ENCODE measurements around the gene AMOTL1.
"Not testable (repeated sequence)": the region's sequence is repeated elsewhere in the genome, so short reads cannot be mapped to it uniquely, and the experiment has no call there.

AMOTL1 gene

GRCh38 chr11:94786264-94787126 lies 18.3 kb downstream of the AMOTL1 start:
- Histone ChIP-seq H3K4me1 (ENCODE audit: control insufficient read depth, low read depth, low read length) (peaks cover 17% of the 10 kb centered on the region), H3K4me3 (ENCODE audit: low read length) (no peak overlapping the region), H3K9me3 (ENCODE audit: control insufficient read depth, low read depth, low read length) (no peaks in the 10 kb centered on the region), H3K36me3 (ENCODE audit: control insufficient read depth, low read depth, low read length) (no peaks in the 10 kb centered on the region), H3K27me3 (ENCODE audit: control insufficient read depth, insufficient read depth, low read length) (no peaks in the 10 kb centered on the region), H3K27ac (ENCODE audit: low read length) (no peak overlapping the region), H3K9ac (ENCODE audit: low read length) (no peak overlapping the region)

- no peak overlapping the region for H3K4me3 ChIP-seq (ENCODE audit: low read length)
- H3K36me3 ChIP-seq (ENCODE audit: control insufficient read depth, low read depth, low read length), result no peaks in the 10 kb centered on the region
- no peak overlapping the region for H3K27ac ChIP-seq (ENCODE audit: low read length)
- no peaks in the 10 kb centered on the region for H3K27me3 ChIP-seq (ENCODE audit: control insufficient read depth, insufficient read depth, low read length)
- no peaks in the 10 kb centered on the region for H3K9me3 ChIP-seq (ENCODE audit: control insufficient read depth, low read depth, low read length)
- peaks cover 7% of the 10 kb centered on the region for H3K4me1 ChIP-seq (ENCODE audit: control insufficient read depth, low read depth, low read length)
- H3K9ac ChIP-seq (ENCODE audit: low read length), result no peak overlapping the region
Observed at GRCh38 chr11:94787801-94788200, 19.6 kb downstream of the AMOTL1 start.

- H3K27ac ChIP-seq (ENCODE audit: low read length), result no peak overlapping the region
- H3K4me1 ChIP-seq (ENCODE audit: control insufficient read depth, low read depth, low read length), result peaks cover 7% of the 10 kb centered on the region
- H3K27me3 ChIP-seq (ENCODE audit: control insufficient read depth, insufficient read depth, low read length), result no peaks in the 10 kb centered on the region
- H3K36me3 ChIP-seq (ENCODE audit: control insufficient read depth, low read depth, low read length), result no peaks in the 10 kb centered on the region
- no peak overlapping the region for H3K9ac ChIP-seq (ENCODE audit: low read length)
- H3K9me3 ChIP-seq (ENCODE audit: control insufficient read depth, low read depth, low read length), result no peaks in the 10 kb centered on the region
- no peak overlapping the region for H3K4me3 ChIP-seq (ENCODE audit: low read length)
Observed at GRCh38 chr11:94788396-94788795, 20.2 kb downstream of the AMOTL1 start.

- no peaks in the 10 kb centered on the region for H3K36me3 ChIP-seq (ENCODE audit: control insufficient read depth, low read depth, low read length)
- H3K9me3 ChIP-seq (ENCODE audit: control insufficient read depth, low read depth, low read length), result no peaks in the 10 kb centered on the region
- no peak overlapping the region for H3K4me3 ChIP-seq (ENCODE audit: low read length)
- H3K27me3 ChIP-seq (ENCODE audit: control insufficient read depth, insufficient read depth, low read length), result no peaks in the 10 kb centered on the region
- peaks cover 6% of the 10 kb centered on the region for H3K4me1 ChIP-seq (ENCODE audit: control insufficient read depth, low read depth, low read length)
- H3K9ac ChIP-seq (ENCODE audit: low read length), result no peak overlapping the region
- no peak overlapping the region for H3K27ac ChIP-seq (ENCODE audit: low read length)
Observed at GRCh38 chr11:94790197-94790596, 22.0 kb downstream of the AMOTL1 start.

- peaks cover under 1% of the 10 kb centered on the region for H3K4me1 ChIP-seq (ENCODE audit: control insufficient read depth, low read depth, low read length)
- H3K27ac ChIP-seq (ENCODE audit: low read length), result no peak overlapping the region
- no peaks in the 10 kb centered on the region for H3K27me3 ChIP-seq (ENCODE audit: control insufficient read depth, insufficient read depth, low read length)
- H3K9ac ChIP-seq (ENCODE audit: low read length), result no peak overlapping the region
- no peak overlapping the region for H3K4me3 ChIP-seq (ENCODE audit: low read length)
- H3K9me3 ChIP-seq (ENCODE audit: control insufficient read depth, low read depth, low read length), result no peaks in the 10 kb centered on the region
- H3K36me3 ChIP-seq (ENCODE audit: control insufficient read depth, low read depth, low read length), result no peaks in the 10 kb centered on the region
Observed at GRCh38 chr11:94790661-94791180, 22.6 kb downstream of the AMOTL1 start.

- Histone ChIP-seq H3K9ac (ENCODE audit: low read length) (no peak overlapping the region), H3K4me1 (ENCODE audit: control insufficient read depth, low read depth, low read length) (no peaks in the 10 kb centered on the region), H3K9me3 (ENCODE audit: control insufficient read depth, low read depth, low read length) (no peaks in the 10 kb centered on the region), H3K27me3 (ENCODE audit: control insufficient read depth, insufficient read depth, low read length) (no peaks in the 10 kb centered on the region), H3K27ac (ENCODE audit: low read length) (no peak overlapping the region), H3K4me3 (ENCODE audit: low read length) (no peak overlapping the region), H3K36me3 (ENCODE audit: control insufficient read depth, low read depth, low read length) (no peaks in the 10 kb centered on the region)
Observed at GRCh38 chr11:94791216-94791889, 23.2 kb downstream of the AMOTL1 start.

- H3K9me3 ChIP-seq (ENCODE audit: control insufficient read depth, low read depth, low read length); H3K36me3 ChIP-seq (ENCODE audit: control insufficient read depth, low read depth, low read length); H3K4me3 ChIP-seq (ENCODE audit: low read length); H3K27me3 ChIP-seq (ENCODE audit: control insufficient read depth, insufficient read depth, low read length); H3K4me1 ChIP-seq (ENCODE audit: control insufficient read depth, low read depth, low read length); H3K27ac ChIP-seq (ENCODE audit: low read length); H3K9ac ChIP-seq (ENCODE audit: low read length): not testable (repeated sequence)
Observed at GRCh38 chr11:94791942-94792341, 23.8 kb downstream of the AMOTL1 start.

GRCh38 chr11:94792451-94792850 lies 24.3 kb downstream of the AMOTL1 start:
- Histone ChIP-seq H3K4me3 (ENCODE audit: low read length) (no peak overlapping the region), H3K27ac (ENCODE audit: low read length) (no peak overlapping the region), H3K27me3 (ENCODE audit: control insufficient read depth, insufficient read depth, low read length) (no peaks in the 10 kb centered on the region), H3K36me3 (ENCODE audit: control insufficient read depth, low read depth, low read length) (no peaks in the 10 kb centered on the region), H3K9ac (ENCODE audit: low read length) (no peak overlapping the region), H3K4me1 (ENCODE audit: control insufficient read depth, low read depth, low read length) (no peaks in the 10 kb centered on the region), H3K9me3 (ENCODE audit: control insufficient read depth, low read depth, low read length) (no peaks in the 10 kb centered on the region)

- Histone ChIP-seq H3K9ac (ENCODE audit: low read length) (no peak overlapping the region), H3K4me3 (ENCODE audit: low read length) (no peak overlapping the region), H3K27ac (ENCODE audit: low read length) (no peak overlapping the region), H3K27me3 (ENCODE audit: control insufficient read depth, insufficient read depth, low read length) (no peaks in the 10 kb centered on the region), H3K36me3 (ENCODE audit: control insufficient read depth, low read depth, low read length) (no peaks in the 10 kb centered on the region), H3K9me3 (ENCODE audit: control insufficient read depth, low read depth, low read length) (no peaks in the 10 kb centered on the region), H3K4me1 (ENCODE audit: control insufficient read depth, low read depth, low read length) (no peaks in the 10 kb centered on the region)
Observed at GRCh38 chr11:94793002-94793401, 24.8 kb downstream of the AMOTL1 start.

GRCh38 chr11:94793822-94794221 lies 25.7 kb downstream of the AMOTL1 start:
- Histone ChIP-seq H3K9me3 (ENCODE audit: control insufficient read depth, low read depth, low read length) (no peaks in the 10 kb centered on the region), H3K9ac (ENCODE audit: low read length) (no peak overlapping the region), H3K27me3 (ENCODE audit: control insufficient read depth, insufficient read depth, low read length) (no peaks in the 10 kb centered on the region), H3K27ac (ENCODE audit: low read length) (no peak overlapping the region), H3K36me3 (ENCODE audit: control insufficient read depth, low read depth, low read length) (no peaks in the 10 kb centered on the region), H3K4me3 (ENCODE audit: low read length) (no peak overlapping the region), H3K4me1 (ENCODE audit: control insufficient read depth, low read depth, low read length) (no peaks in the 10 kb centered on the region)

- Histone ChIP-seq H3K4me1 (ENCODE audit: control insufficient read depth, low read depth, low read length) (no peaks in the 10 kb centered on the region), H3K36me3 (ENCODE audit: control insufficient read depth, low read depth, low read length) (peaks cover 5% of the 10 kb centered on the region), H3K9me3 (ENCODE audit: control insufficient read depth, low read depth, low read length) (no peaks in the 10 kb centered on the region), H3K27ac (ENCODE audit: low read length) (no peak overlapping the region), H3K4me3 (ENCODE audit: low read length) (no peak overlapping the region), H3K27me3 (ENCODE audit: control insufficient read depth, insufficient read depth, low read length) (no peaks in the 10 kb centered on the region), H3K9ac (ENCODE audit: low read length) (no peak overlapping the region)
Observed at GRCh38 chr11:94794287-94795168, 26.4 kb downstream of the AMOTL1 start.
